ENCODE data around the gene SFXN5. TPM values are rescaled to one million over a fixed set of nuclear protein-coding genes. Genes with fewer than 3 reads are reported as not detected.

Gene SFXN5
- total and polyA plus RNA-seq, 2 of the 4 experiments (the other 2 are of a cell fraction), result 8.6 to 17.0 TPM

GRCh38 chr2:72955228-72956049 is 116.1 kb downstream of the SFXN5 start:
- no peaks in the 10 kb centered on the region for H3K4me1 ChIP-seq (ENCODE audit: control insufficient read depth, insufficient read depth, low read length)
- BruUV-seq (replicated peaks), result no TSS peak
- no peak overlapping the region for H3K27ac ChIP-seq (ENCODE audit: insufficient read depth, low read length)
- no peaks in the 10 kb centered on the region; the same call in 1 of the 2 replicates for H3K36me3 ChIP-seq (ENCODE audit: control insufficient read depth, insufficient read depth, low read length)
- H4K8ac ChIP-seq (ENCODE audit: low read depth in 2 of 2, low read length in 2 of 2), result no peak overlapping the region
- H2BK20ac ChIP-seq (ENCODE audit: low read depth, low read length), result no peak overlapping the region
- H2BK15ac ChIP-seq (ENCODE audit: low read depth, low read length), result no peak overlapping the region
- no peak overlapping the region for H2AFZ ChIP-seq (replicated peaks; ENCODE audit: low read length, poor library complexity)
- ATAC-seq (ENCODE audit: low read depth), result no peak
- H2AK9ac ChIP-seq (replicated peaks; ENCODE audit: low read depth, low read length, poor library complexity), result peak overlapping the region; percentile 20
- H3K4me3 ChIP-seq (ENCODE audit: insufficient read depth, low read depth, low read length), result no peak overlapping the region
- H3K9me1 ChIP-seq (ENCODE audit: insufficient read depth, low read length), result peaks cover 3% of the 10 kb centered on the region; the same call in 1 of the 2 replicates
- H3K79me1 ChIP-seq (ENCODE audit: low read depth in 1 of 2, low read length in 2 of 2), result no peaks in the 10 kb centered on the region
- H2AK5ac ChIP-seq (ENCODE audit: low read depth, low read length), result no peak overlapping the region
- H3K4me2 ChIP-seq (ENCODE audit: low read depth, low read length), result no peak overlapping the region
- TF ChIP-seq ELK1 (IDR thresholded peaks at IDR 0.05; ENCODE audit: borderline replicate concordance, low read depth, low read length) (no peak), MXI1 (IDR thresholded peaks at IDR 0.05; ENCODE audit: borderline replicate concordance, low read depth, low read length) (no peak), RFX5 (IDR thresholded peaks at IDR 0.05; ENCODE audit: low read depth, low read length) (no peak), POLR2A (IDR thresholded peaks at IDR 0.05; ENCODE audit: low read depth, low read length) (no peak), CTCF (conservative IDR thresholded peaks at IDR 0.05; ENCODE audit: low read depth, low read length) (no peak), CEBPB (IDR thresholded peaks at IDR 0.05; ENCODE audit: low read depth, low read length) (no peak), SMC3 (IDR thresholded peaks at IDR 0.05; ENCODE audit: low read depth, low read length) (no peak), FOS (IDR thresholded peaks at IDR 0.05; ENCODE audit: low read depth, low read length) (no peak)
- no peaks in the 10 kb centered on the region for H4K20me1 ChIP-seq (ENCODE audit: insufficient read depth, low read length)
- H3K56ac ChIP-seq (ENCODE audit: extremely low read depth, insufficient read depth, low read length), result no peak overlapping the region
- intact Hi-C loops (cut with micrococcal nuclease), result no loop called here
- no peak overlapping the region for H2BK120ac ChIP-seq (ENCODE audit: low read depth, low read length)
- no peak overlapping the region for H4K91ac ChIP-seq (ENCODE audit: insufficient read depth, low read depth, low read length)
- no peak overlapping the region for H3K4ac ChIP-seq (ENCODE audit: low read depth, low read length)
- H3K23ac ChIP-seq (ENCODE audit: low read depth, low read length), result no peak overlapping the region
- ChIA-PET POLR2A (ENCODE audit: unreplicated experiment) (no interaction called here), CTCF (no interaction called here)
- no peak overlapping the region for H3K18ac ChIP-seq (ENCODE audit: low read depth, low read length)
- no peaks in the 10 kb centered on the region for H3K27me3 ChIP-seq (ENCODE audit: control insufficient read depth, insufficient read depth, low read length)
- dilution Hi-C loops (cut with HindIII; ENCODE audit: low sequenced_read_pairs, unreplicated experiment), result no loop called here
- no peak overlapping the region for H3K9ac ChIP-seq (ENCODE audit: low read depth, low read length)
- H4K5ac ChIP-seq (ENCODE audit: low read depth, low read length), result no peak overlapping the region
- 80% methylated on average over 1 of the region's 24 CpGs; no CpG with 5 or more reads in 1 of the 2 experiments for WGBS, 2 experiments (ENCODE audit: extremely low coverage in 2 of 2, insufficient read length in 1 of 2)
- in situ Hi-C loops (cut with MboI; ENCODE audit: low sequenced_read_pairs), result no loop called here
- DNase-seq, result no peak
- no peak overlapping the region for H2BK5ac ChIP-seq (ENCODE audit: low read depth, low read length, poor library complexity, severe bottlenecking)
- no peaks in the 10 kb centered on the region for H3K9me3 ChIP-seq (ENCODE audit: control insufficient read depth, insufficient read depth, low read length)
- no peak overlapping the region for H3K14ac ChIP-seq (replicated peaks; ENCODE audit: low read depth, low read length)

Data from IMR-90 (cell line).